Measurements from ENCODE around the gene BBS1. TPM values are rescaled to one million over a fixed set of nuclear protein-coding genes. Genes with fewer than 3 reads are reported as not detected.
"Not testable (repeated sequence)": the region's sequence is repeated elsewhere in the genome, so short reads cannot be mapped to it uniquely, and the experiment has no call there.

BBS1 gene
- 43.1 and 71.8 TPM in 2 replicates for total RNA-seq (ENCODE audit: low replicate concordance)
- long read RNA-seq, transcript BBS1-201 (17 exons, 3,423 nt): major isoform, 10 of 28 reads
- long read RNA-seq, partial matches to known transcripts: 7 of 28 reads
- long read RNA-seq, other reads (novel, unspliced or antisense): 11 of 28 reads

GRCh38 chr11:66510271-66510989 is at the start of gene BBS1:
Gene BBS1, plus strand, starts transcription at chr11:66510635. Its CDS starts 25 bp downstream, at chr11:66510660.
- Mint-ChIP-seq H3K4me1 (ENCODE audit: unreplicated experiment) (peaks cover 7% of the 10 kb centered on the region), H3K27me3 (no peaks in the 10 kb centered on the region), H3K36me3 (peaks cover 4% of the 10 kb centered on the region), H3K9me3 (no peaks in the 10 kb centered on the region), H3K4me3 (peak within 1 kb of the TSS; percentile 98), H3K27ac (peak within 1 kb of the TSS; percentile 80)
- TF ChIP-seq CTCF (conservative IDR thresholded peaks at IDR 0.05): no peak
- peak; percentile 87 for DNase-seq (ENCODE audit: extremely low spot score, unreplicated experiment)

GRCh38 chr11:66462010-66462409 is 48.4 kb upstream of the BBS1 start:
- no peak for DNase-seq (ENCODE audit: extremely low spot score, unreplicated experiment)
- H3K27me3 Mint-ChIP-seq: peaks cover 4% of the 10 kb centered on the region
- no peaks in the 10 kb centered on the region for H3K9me3 Mint-ChIP-seq
- H3K36me3 Mint-ChIP-seq: no peaks in the 10 kb centered on the region
- no peak overlapping the region for H3K4me3 Mint-ChIP-seq
- peaks cover 5% of the 10 kb centered on the region for H3K4me1 Mint-ChIP-seq (ENCODE audit: unreplicated experiment)
- H3K27ac Mint-ChIP-seq: no peak overlapping the region
- no peak for TF ChIP-seq CTCF (conservative IDR thresholded peaks at IDR 0.05)

GRCh38 chr11:66462911-66463310 is 47.5 kb upstream of the BBS1 start:
- no peak overlapping the region for H3K4me3 Mint-ChIP-seq

GRCh38 chr11:66464116-66464515 is 46.3 kb upstream of the BBS1 start:
- not testable (repeated sequence) for H3K27me3 Mint-ChIP-seq; DNase-seq (ENCODE audit: extremely low spot score, unreplicated experiment); H3K4me3 Mint-ChIP-seq; H3K36me3 Mint-ChIP-seq; H3K9me3 Mint-ChIP-seq; H3K27ac Mint-ChIP-seq
- peaks cover 10% of the 10 kb centered on the region for H3K4me1 Mint-ChIP-seq (ENCODE audit: unreplicated experiment)

More at GRCh38 chr11:66462911-66463310, 47.5 kb upstream of the BBS1 start:
- TF ChIP-seq CTCF (conservative IDR thresholded peaks at IDR 0.05): no peak
- Mint-ChIP-seq H3K36me3 (no peaks in the 10 kb centered on the region), H3K9me3 (no peaks in the 10 kb centered on the region), H3K27ac (no peak overlapping the region), H3K27me3 (peaks cover 4% of the 10 kb centered on the region), H3K4me1 (ENCODE audit: unreplicated experiment) (peaks cover 5% of the 10 kb centered on the region)
- DNase-seq (ENCODE audit: extremely low spot score, unreplicated experiment): no peak

- Mint-ChIP-seq H3K9me3 (no peaks in the 10 kb centered on the region), H3K4me1 (ENCODE audit: unreplicated experiment) (peaks cover 11% of the 10 kb centered on the region), H3K4me3 (peak overlapping the region; percentile 91), H3K27ac (no peak overlapping the region), H3K36me3 (no peaks in the 10 kb centered on the region), H3K27me3 (peaks cover 4% of the 10 kb centered on the region)
- DNase-seq (ENCODE audit: extremely low spot score, unreplicated experiment): no peak
- no peak for TF ChIP-seq CTCF (conservative IDR thresholded peaks at IDR 0.05)
These were observed 45.5 kb upstream of the BBS1 start for GRCh38 chr11:66464916-66465315.
